GM12864 (cell line): ENCODE results near the gene PALB2.

ENCODE experiments used
- DNase-seq: peaks from one replicate; pipeline ENCODE4 v3.0.0-alpha.2; 2011; ENCODE audit warnings: low read depth
- H3K4me3 ChIP-seq: 2 replicates; pipeline ENCODE4 v1.5.1; 2011; ENCODE audit warnings: mild to moderate bottlenecking, low read depth, low read length, control low read depth
- TF ChIP-seq, protein P1 (sequence below): IDR thresholded peaks from 2 replicates; pipeline ENCODE4 v1.5.1; 2011; ENCODE audit warnings: low read depth, mild to moderate bottlenecking, moderate library complexity, low read length, control low read depth, inconsistent platforms; ENCODE audit errors: missing control alignments

PALB2 gene

DNA sequence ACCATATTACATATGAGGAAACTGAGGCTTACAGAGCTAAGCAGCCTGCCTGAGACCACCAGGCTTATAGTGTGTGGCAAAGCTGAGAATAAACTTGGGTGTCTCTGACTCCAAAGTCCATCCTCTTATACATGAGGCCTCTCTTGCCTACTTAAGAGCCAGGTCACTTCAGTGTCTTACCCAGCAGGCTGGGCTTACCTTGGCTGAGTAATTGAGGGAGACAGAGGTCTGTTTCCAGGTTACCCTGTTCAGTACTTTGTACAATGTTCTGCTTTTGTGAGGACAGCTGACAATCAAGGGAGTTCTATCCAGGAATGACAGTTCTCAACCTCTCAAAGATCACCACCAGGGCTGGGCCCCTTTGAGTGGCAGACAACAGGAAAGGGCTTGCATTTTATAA, 59.3 kb downstream of the PALB2 start:
- TF ChIP-seq, protein P1, sequence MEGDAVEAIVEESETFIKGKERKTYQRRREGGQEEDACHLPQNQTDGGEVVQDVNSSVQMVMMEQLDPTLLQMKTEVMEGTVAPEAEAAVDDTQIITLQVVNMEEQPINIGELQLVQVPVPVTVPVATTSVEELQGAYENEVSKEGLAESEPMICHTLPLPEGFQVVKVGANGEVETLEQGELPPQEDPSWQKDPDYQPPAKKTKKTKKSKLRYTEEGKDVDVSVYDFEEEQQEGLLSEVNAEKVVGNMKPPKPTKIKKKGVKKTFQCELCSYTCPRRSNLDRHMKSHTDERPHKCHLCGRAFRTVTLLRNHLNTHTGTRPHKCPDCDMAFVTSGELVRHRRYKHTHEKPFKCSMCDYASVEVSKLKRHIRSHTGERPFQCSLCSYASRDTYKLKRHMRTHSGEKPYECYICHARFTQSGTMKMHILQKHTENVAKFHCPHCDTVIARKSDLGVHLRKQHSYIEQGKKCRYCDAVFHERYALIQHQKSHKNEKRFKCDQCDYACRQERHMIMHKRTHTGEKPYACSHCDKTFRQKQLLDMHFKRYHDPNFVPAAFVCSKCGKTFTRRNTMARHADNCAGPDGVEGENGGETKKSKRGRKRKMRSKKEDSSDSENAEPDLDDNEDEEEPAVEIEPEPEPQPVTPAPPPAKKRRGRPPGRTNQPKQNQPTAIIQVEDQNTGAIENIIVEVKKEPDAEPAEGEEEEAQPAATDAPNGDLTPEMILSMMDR, result no peak
- no peak overlapping the region for H3K4me3 ChIP-seq
- no peak for DNase-seq

DNA sequence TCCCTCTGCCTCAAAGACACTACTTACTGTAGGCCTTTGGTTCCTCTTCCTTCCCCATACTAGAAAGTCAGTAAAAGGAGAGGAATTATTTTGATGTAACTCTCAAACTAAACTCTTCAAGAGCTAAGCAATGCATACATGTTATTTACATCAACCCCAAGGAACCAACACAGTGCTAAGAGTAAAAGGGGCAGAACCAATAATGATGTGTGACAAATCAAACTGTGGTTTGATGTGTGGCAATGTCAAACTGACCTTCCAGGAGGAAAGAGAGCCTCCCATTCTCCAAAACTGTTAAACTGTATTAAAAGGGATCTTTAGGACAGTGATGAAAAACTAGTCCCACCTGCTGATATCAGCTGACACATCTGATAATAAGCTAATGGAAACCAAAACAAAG, 60.7 kb downstream of the PALB2 start:
- DNase-seq, result no peak
- TF ChIP-seq, protein P1, result no peak
- no peak overlapping the region for H3K4me3 ChIP-seq

DNA sequence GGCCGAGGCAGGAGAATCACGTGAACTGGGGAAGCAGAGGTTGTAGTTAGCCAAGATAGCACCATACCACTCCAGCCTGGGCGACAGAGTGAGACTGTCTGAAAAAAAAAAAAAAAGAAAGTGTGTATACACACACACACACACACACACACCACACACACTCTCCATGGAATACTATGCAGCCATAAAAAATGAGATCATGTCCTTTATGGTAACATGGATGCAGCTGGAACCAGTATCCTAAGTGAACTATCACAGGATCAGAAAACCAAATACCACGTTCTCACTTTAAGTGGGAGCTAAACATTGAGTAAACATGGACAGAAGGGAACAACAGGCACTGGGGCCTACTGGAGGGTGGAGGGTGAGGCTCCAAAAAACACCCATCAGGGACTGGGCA, 61.7 kb downstream of the PALB2 start:
- H3K4me3 ChIP-seq, result no peak overlapping the region
- TF ChIP-seq, protein P1, result no peak
- DNase-seq, result no peak

DNA sequence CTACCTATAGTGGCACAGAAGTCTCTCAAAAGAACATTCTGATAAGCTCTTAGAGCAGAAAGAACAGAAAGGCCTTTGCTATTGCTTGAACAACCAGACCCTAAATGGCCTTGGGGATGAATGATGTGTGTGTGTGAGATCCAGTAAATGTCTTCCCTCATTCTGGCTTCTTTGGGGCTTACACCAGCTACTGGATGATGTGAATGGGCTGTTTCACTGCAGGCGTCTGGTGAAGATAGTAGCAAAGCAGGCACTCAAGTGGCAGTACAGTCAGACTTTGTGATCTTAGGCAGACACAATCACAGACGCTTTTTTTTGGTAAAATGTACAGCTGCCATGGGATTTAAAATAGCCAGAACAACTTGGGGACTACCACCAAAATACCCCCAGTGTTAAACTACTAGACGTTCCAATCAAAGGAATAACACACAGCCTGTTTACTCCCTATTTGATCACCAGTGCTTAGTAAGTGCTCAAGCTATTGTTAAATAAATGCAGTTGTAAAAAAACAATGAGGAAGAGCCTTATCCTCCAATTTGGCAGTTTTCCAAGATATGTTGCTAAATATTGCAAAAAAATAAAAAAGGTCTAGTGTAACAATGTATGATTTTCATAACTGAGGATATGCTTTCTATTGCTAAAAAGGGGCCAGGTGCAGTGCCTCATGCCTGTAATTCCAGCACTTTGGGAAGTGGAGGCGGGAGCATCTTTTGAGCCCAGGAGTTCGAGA, 62.8 kb downstream of the PALB2 start:
- DNase-seq, result no peak
- no peak overlapping the region for H3K4me3 ChIP-seq
- TF ChIP-seq, protein P1, result no peak

DNA sequence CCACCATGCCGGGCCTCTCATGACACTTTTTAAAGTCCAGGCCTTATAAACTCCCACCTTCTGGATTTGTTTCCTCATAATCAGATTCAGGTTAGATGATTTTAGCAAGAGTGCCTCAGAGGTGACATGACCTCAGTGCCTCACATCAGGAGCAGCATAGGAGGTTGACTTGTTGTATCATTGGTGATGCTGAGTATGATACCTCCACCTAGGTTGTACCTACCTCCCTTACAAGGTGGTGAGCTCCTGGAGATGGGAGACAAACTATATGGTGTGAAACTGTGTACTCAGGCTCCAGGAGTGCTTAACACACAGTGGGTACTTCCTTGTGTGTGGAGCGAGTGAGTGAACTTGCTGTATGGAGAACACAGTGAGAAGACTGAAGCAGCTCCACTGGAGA, 63.6 kb downstream of the PALB2 start:
- TF ChIP-seq, protein P1, result no peak
- H3K4me3 ChIP-seq, result no peak overlapping the region

DNA sequence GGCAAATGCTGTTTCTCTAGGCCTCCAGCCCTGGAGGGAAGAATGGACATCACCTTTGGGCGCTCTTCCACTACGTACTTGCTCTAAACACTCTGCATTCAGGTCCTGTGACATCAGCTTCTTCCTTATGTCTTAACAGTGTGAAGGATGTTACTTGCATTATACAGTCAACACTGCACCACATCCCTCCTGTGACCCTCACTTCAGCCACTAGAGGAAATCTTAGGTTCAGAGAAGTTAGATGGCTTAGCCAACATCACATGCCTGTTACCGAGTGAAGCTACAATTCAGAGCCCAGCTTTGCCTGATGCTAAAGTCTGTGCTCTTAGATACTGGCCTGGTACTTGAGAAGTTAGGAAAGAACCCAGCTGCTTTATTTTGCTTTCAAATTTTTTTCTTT, 65.3 kb downstream of the PALB2 start:
- no peak for DNase-seq
- TF ChIP-seq, protein P1, result no peak
- no peak overlapping the region for H3K4me3 ChIP-seq

More for the DNA sequence above, 63.6 kb downstream of the PALB2 start:
- no peak for DNase-seq

DNA sequence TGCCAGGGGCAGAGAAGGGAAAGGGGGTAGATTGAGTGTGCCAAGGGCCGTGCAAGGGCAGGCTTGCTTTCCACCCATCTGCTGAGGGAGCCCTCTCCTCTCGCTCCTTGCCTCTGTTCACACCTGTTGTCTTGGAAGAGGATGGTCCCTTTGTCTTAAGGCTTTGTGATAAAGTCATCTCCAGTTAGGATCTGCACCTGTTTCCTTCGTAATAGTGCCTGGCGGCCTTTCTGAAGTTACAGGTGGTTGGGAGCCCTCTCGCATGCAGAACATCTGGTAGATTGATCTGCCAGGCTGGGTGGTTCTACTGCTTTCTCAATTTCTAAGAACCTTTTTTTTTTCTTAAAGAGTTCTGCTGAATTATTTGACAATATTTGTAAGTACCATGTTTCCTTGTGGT, 67.3 kb downstream of the PALB2 start:
- H3K4me3 ChIP-seq, result no peak overlapping the region
- TF ChIP-seq, protein P1, result no peak
- DNase-seq, result no peak
